ENCODE results near the gene SLC1A7. TPM values are rescaled to one million over a fixed set of nuclear protein-coding genes. Genes with fewer than 3 reads are reported as not detected.

SLC1A7 gene
- polyA plus RNA-seq, 1 donor from 2014 or later = not detected

GRCh38 chr1:53147174-53147573 is 4.7 kb upstream of the SLC1A7 start:
- no peak overlapping the region for H2AFZ ChIP-seq (ENCODE audit: low read depth, low read length)
- H3K27ac ChIP-seq (ENCODE audit: low read length) = no peak overlapping the region
- no peak overlapping the region for H3K4me2 ChIP-seq (ENCODE audit: low read length)
- no peaks in the 10 kb centered on the region for H3K9me3 ChIP-seq (ENCODE audit: low read length)
- H3K9ac ChIP-seq (ENCODE audit: low read length) = no peak overlapping the region
- H3F3A ChIP-seq (ENCODE audit: insufficient read depth, low read length, poor library complexity, severe bottlenecking) = no peaks in the 10 kb centered on the region
- no peak overlapping the region for H3K4me3 ChIP-seq (ENCODE audit: low read length)
- H3K36me3 ChIP-seq (ENCODE audit: insufficient read depth, low read length) = no peaks in the 10 kb centered on the region
- H3K27me3 ChIP-seq (ENCODE audit: insufficient read depth, low read depth, low read length) = no peaks in the 10 kb centered on the region
- TF ChIP-seq EP300 (conservative IDR thresholded peaks at IDR 0.05; ENCODE audit: poor library complexity, severe bottlenecking) = no peak
- no peak for TF ChIP-seq SMC3 (conservative IDR thresholded peaks at IDR 0.05; ENCODE audit: poor library complexity)
- no peak for TF ChIP-seq POLR2AphosphoS5 (IDR thresholded peaks at IDR 0.05)
- no peak for TF ChIP-seq CTCF (IDR thresholded peaks at IDR 0.05; ENCODE audit: poor library complexity, severe bottlenecking)
- TF ChIP-seq TAF1 (IDR thresholded peaks at IDR 0.05; ENCODE audit: low read depth) = no peak
- TF ChIP-seq REST (IDR thresholded peaks at IDR 0.05; ENCODE audit: borderline replicate concordance) = no peak
- H4K20me1 ChIP-seq (ENCODE audit: insufficient read depth) = no peaks in the 10 kb centered on the region
- no peaks in the 10 kb centered on the region for H3K9me2 ChIP-seq (ENCODE audit: insufficient read depth, low read length)
- no peaks in the 10 kb centered on the region for H3K79me2 ChIP-seq (replicated peaks; ENCODE audit: insufficient read depth, low read length)

DNA sequence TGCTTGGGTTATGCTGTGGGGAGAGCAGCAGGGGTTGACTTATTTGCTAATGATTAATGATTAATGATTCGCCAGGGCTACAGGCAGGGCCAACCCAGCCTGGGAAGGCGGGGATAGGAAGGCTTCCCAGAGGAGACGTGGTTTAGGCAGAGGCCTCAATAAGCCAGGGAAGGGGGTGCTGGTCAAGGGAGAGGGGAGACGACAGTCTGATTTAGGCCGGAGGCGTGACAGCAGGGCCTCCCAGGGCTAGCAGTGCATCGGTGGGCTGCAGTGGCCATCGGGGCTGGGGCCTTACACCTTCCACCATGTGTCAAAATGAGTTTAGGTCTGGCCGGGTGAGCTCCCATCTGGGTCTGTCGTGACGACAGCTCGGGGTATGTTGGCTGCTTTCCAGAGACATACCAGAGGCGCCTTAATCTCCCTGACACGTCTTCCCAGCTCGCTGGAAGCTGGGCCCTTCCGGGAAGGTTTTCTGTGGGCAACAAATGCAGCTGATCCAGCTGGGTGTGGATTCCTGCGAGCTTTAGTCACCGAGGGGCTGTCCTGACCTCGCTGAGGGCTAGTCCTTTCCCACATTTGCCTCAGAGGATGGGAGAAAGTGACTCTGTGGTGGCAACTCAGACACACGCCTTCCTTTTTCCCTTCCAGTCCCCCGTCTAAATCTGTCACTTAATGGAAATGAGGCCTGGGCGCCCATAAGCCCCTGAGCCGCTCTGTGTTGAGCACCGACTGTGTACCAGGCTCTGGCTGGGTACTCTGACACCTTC is 3.7 kb upstream of the SLC1A7 start:
- no peaks in the 10 kb centered on the region for H3K79me2 ChIP-seq (replicated peaks; ENCODE audit: insufficient read depth, low read length)
- no peaks in the 10 kb centered on the region for H3K27me3 ChIP-seq (ENCODE audit: insufficient read depth, low read depth, low read length)
- H4K20me1 ChIP-seq (ENCODE audit: insufficient read depth) = no peaks in the 10 kb centered on the region
- no peaks in the 10 kb centered on the region for H3K9me2 ChIP-seq (ENCODE audit: insufficient read depth, low read length)
- TF ChIP-seq RAD21 (conservative IDR thresholded peaks at IDR 0.05) (no peak), TAF1 (IDR thresholded peaks at IDR 0.05; ENCODE audit: low read depth) (no peak)
- no peak overlapping the region for H3K9ac ChIP-seq (ENCODE audit: low read length)
- no peaks in the 10 kb centered on the region for H3K36me3 ChIP-seq (ENCODE audit: insufficient read depth, low read length)
- no peak overlapping the region for H3K27ac ChIP-seq (ENCODE audit: low read length)
- H2AFZ ChIP-seq (ENCODE audit: low read depth, low read length) = no peak overlapping the region
- no peaks in the 10 kb centered on the region for H3K9me3 ChIP-seq (ENCODE audit: low read length)
- H3K4me3 ChIP-seq (ENCODE audit: low read length) = no peak overlapping the region
- no peak overlapping the region for H3K4me2 ChIP-seq (ENCODE audit: low read length)
- H3F3A ChIP-seq (ENCODE audit: insufficient read depth, low read length, poor library complexity, severe bottlenecking) = no peaks in the 10 kb centered on the region

GRCh38 chr1:53145619-53145941 is 3.1 kb upstream of the SLC1A7 start:
- H3K4me2 ChIP-seq (ENCODE audit: low read length) = no peak overlapping the region
- H3K9ac ChIP-seq (ENCODE audit: low read length) = no peak overlapping the region

More at GRCh38 chr1:53145619-53145941, 3.1 kb upstream of the SLC1A7 start:
- H3K27me3 ChIP-seq (ENCODE audit: insufficient read depth, low read depth, low read length) = no peaks in the 10 kb centered on the region
- no peaks in the 10 kb centered on the region for H3K79me2 ChIP-seq (replicated peaks; ENCODE audit: insufficient read depth, low read length)
- H3K4me3 ChIP-seq (ENCODE audit: low read length) = no peak overlapping the region
- H3K9me3 ChIP-seq (ENCODE audit: low read length) = no peaks in the 10 kb centered on the region
- no peaks in the 10 kb centered on the region for H4K20me1 ChIP-seq (ENCODE audit: insufficient read depth)
- H3K36me3 ChIP-seq (ENCODE audit: insufficient read depth, low read length) = no peaks in the 10 kb centered on the region
- no peak overlapping the region for H3K27ac ChIP-seq (ENCODE audit: low read length)
- no peaks in the 10 kb centered on the region for H3K9me2 ChIP-seq (ENCODE audit: insufficient read depth, low read length)
- H3F3A ChIP-seq (ENCODE audit: insufficient read depth, low read length, poor library complexity, severe bottlenecking) = no peaks in the 10 kb centered on the region
- no peak overlapping the region for H2AFZ ChIP-seq (ENCODE audit: low read depth, low read length)
- TF ChIP-seq EP300 (conservative IDR thresholded peaks at IDR 0.05; ENCODE audit: poor library complexity, severe bottlenecking) (no peak), RAD21 (conservative IDR thresholded peaks at IDR 0.05) (no peak), CTCF (IDR thresholded peaks at IDR 0.05; ENCODE audit: poor library complexity, severe bottlenecking) (no peak), POLR2AphosphoS5 (IDR thresholded peaks at IDR 0.05) (no peak), EZH2 (IDR thresholded peaks at IDR 0.05; ENCODE audit: borderline replicate concordance, insufficient read depth, low read length, poor library complexity, severe bottlenecking) (no peak), SMC3 (conservative IDR thresholded peaks at IDR 0.05; ENCODE audit: poor library complexity) (no peak), MXI1 (conservative IDR thresholded peaks at IDR 0.05; ENCODE audit: poor library complexity, severe bottlenecking) (no peak), TAF1 (IDR thresholded peaks at IDR 0.05; ENCODE audit: low read depth) (no peak), REST (IDR thresholded peaks at IDR 0.05; ENCODE audit: borderline replicate concordance) (no peak)
